B cell (primary cell): ENCODE results near the gene CADPS.

Experiments used
- CTCF ChIP-seq: fragments of 200-600 bp; IDR thresholded peaks from one replicate; pipeline ENCODE4 v1.8.0; 2022; ENCODE audit warnings: antibody characterized with exemption, mild to moderate bottlenecking
- EZH2 ChIP-seq: IDR thresholded peaks from 2 replicates; pipeline ENCODE4 v1.6.1; 2012; ENCODE audit warnings: borderline replicate concordance, low read depth, mild to moderate bottlenecking, moderate library complexity, low read length; ENCODE audit not compliant: insufficient read depth, poor library complexity, severe bottlenecking

DNA sequence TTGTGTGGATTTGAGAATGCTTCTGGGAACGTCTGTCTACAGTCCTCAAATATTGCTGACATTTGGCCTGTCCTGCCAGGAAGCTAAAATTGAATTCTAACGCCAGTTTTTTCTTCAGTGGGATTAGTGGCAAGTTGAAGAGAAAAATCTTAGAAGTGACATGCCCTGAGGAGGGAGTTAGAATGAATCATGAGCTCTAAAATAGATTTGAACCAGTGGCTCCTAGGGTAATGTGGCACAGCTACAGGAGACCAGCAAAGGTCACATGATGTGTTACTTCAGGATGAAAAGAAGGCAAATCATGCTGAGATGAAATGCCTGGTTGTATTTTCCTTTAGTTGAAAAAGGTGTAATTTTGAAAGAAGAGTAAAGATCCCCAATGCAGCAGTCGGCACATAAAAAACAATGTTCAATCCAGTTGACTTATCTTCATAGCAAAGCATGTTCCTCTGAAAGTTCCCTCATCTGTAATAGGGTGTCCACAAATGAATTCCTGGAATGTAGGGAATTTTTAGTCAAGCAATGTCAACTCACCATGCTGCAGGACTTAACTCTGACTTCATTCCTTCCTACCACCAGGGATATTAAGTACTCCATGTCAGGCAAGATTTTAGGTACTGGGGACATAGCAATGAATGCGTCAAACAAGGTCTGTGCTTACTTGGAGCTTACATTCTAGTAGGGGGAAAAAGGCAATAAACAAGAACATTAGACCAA is 171.6 kb downstream of the CADPS start:
- TF ChIP-seq CTCF = no peak
- TF ChIP-seq EZH2 = no peak
